Posterior cingulate gyrus (tissue), 11 donors: ENCODE data around the gene SUPT4H1.
"Not testable (repeated sequence)": the region's sequence is repeated elsewhere in the genome, so short reads cannot be mapped to it uniquely, and the experiment has no call there.

Source experiments
- DNase-seq, 10 donors: peaks; one replicate each; pipeline versions ENCODE4 v3.0.0 to v3.0.0-alpha.2; 2020 to 2021; ENCODE audit warnings: mixed read lengths in 3 of 10
- intact Hi-C: fragments of 100-400 bp; cut with DNase I; formaldehyde crosslinking; loops from one replicate; pipeline ENCODE4 v1.15.1; 2023

The SUPT4H1 gene

GRCh38 chr17:58351831-58352595 is at the start of gene SUPT4H1:
Gene SUPT4H1 (minus strand): TSS chr17:58352201. CDS start chr17:58352135, 66 bp downstream.
- DNase-seq = peak; percentile 78 to 97 (median 82)
- intact Hi-C loops = loop anchor here (5.0 to 10.0 kb wide), 2 partner anchors 65 to 163 kb away; partner anchors contain the start of genes MTMR4 and RNF43

GRCh38 chr17:58401287-58401686 is 49.3 kb upstream of the SUPT4H1 start:
- DNase-seq = no peak
- intact Hi-C loops = no loop called here

GRCh38 chr17:58400826-58401225 is 48.8 kb upstream of the SUPT4H1 start:
- intact Hi-C loops = no loop called here
- no peak for DNase-seq

GRCh38 chr17:58399974-58400373 is 48.0 kb upstream of the SUPT4H1 start:
- intact Hi-C loops = no loop called here
- no peak for DNase-seq

GRCh38 chr17:58398574-58399266 is 46.7 kb upstream of the SUPT4H1 start:
- no peak for DNase-seq

GRCh38 chr17:58397421-58397820 is 45.4 kb upstream of the SUPT4H1 start:
- intact Hi-C loops, DNase-seq: not testable (repeated sequence)

More at GRCh38 chr17:58398574-58399266, 46.7 kb upstream of the SUPT4H1 start:
- intact Hi-C loops = no loop called here

GRCh38 chr17:58396173-58396572 is 44.2 kb upstream of the SUPT4H1 start:
- intact Hi-C loops = no loop called here

GRCh38 chr17:58394534-58395223 is 42.7 kb upstream of the SUPT4H1 start:
- intact Hi-C loops = no loop called here
- no peak for DNase-seq

More at GRCh38 chr17:58396173-58396572, 44.2 kb upstream of the SUPT4H1 start:
- no peak for DNase-seq

- intact Hi-C loops = no loop called here
- DNase-seq = no peak
Measured at GRCh38 chr17:58391302-58391984, 39.4 kb upstream of the SUPT4H1 start.

GRCh38 chr17:58390884-58391283 is 38.9 kb upstream of the SUPT4H1 start:
- intact Hi-C loops = no loop called here
- no peak for DNase-seq

- intact Hi-C loops = no loop called here
- no peak for DNase-seq
Measured at GRCh38 chr17:58388302-58389190, 36.5 kb upstream of the SUPT4H1 start.

- DNase-seq = no peak
- intact Hi-C loops = no loop called here
Measured at GRCh38 chr17:58387834-58388233, 35.8 kb upstream of the SUPT4H1 start.

GRCh38 chr17:58386708-58387107 is 34.7 kb upstream of the SUPT4H1 start:
- no peak for DNase-seq
- intact Hi-C loops = no loop called here

GRCh38 chr17:58385359-58385899 is 33.4 kb upstream of the SUPT4H1 start:
- DNase-seq = no peak
- intact Hi-C loops = no loop called here

GRCh38 chr17:58384897-58385296 is 32.9 kb upstream of the SUPT4H1 start:
- DNase-seq = no peak
- intact Hi-C loops = no loop called here

- DNase-seq = no peak
- intact Hi-C loops = no loop called here
Measured at GRCh38 chr17:58383892-58384462, 32.0 kb upstream of the SUPT4H1 start.

- intact Hi-C loops = no loop called here
- DNase-seq = no peak
Measured at GRCh38 chr17:58382872-58383242, 30.9 kb upstream of the SUPT4H1 start.

GRCh38 chr17:58382108-58382871 is 30.3 kb upstream of the SUPT4H1 start:
- intact Hi-C loops = no loop called here
- DNase-seq = no peak
